Osteoblast (primary cell): ENCODE measurements around the gene TRIM40. TPM values are rescaled to one million over a fixed set of nuclear protein-coding genes. Genes with fewer than 3 reads are reported as not detected.

Source experiments
- DNase-seq: peaks from one replicate; pipeline ENCODE4 v3.0.0; 2011; ENCODE audit warnings: low spot score, mixed read lengths; ENCODE audit not compliant: insufficient read length; ENCODE audit errors: missing footprints
- H2AFZ ChIP-seq: 2 replicates; pipeline ENCODE4 v1.6.0; 2011; ENCODE audit warnings: mild to moderate bottlenecking, low read length
- H3K27ac ChIP-seq: 2 replicates; pipeline ENCODE4 v1.5.1; 2011; ENCODE audit warnings: mild to moderate bottlenecking, low read depth, low read length, moderate library complexity
- H3K27me3 ChIP-seq: 2 replicates; pipeline ENCODE4 v1.6.0; 2012; ENCODE audit warnings: mild to moderate bottlenecking, control low read depth, inconsistent platforms, low read length, moderate library complexity; ENCODE audit not compliant: insufficient read depth
- H3K36me3 ChIP-seq: 2 replicates; pipeline ENCODE4 v1.5.1; 2011; ENCODE audit warnings: mild to moderate bottlenecking, low read length, control low read depth, moderate library complexity; ENCODE audit not compliant: insufficient read depth
- H3K4me1 ChIP-seq: 2 replicates; pipeline ENCODE4 v1.5.1; 2011; ENCODE audit warnings: mild to moderate bottlenecking, low read length, control low read depth, moderate library complexity; ENCODE audit not compliant: insufficient read depth
- H3K4me2 ChIP-seq: 2 replicates; pipeline ENCODE4 v1.6.0; 2011; ENCODE audit warnings: mild to moderate bottlenecking, low read length; ENCODE audit not compliant: insufficient read depth
- H3K4me3 ChIP-seq: fragments of 200-600 bp; sonication (generic); 3 replicates; pipeline ENCODE4 v1.5.1; 2012; ENCODE audit warnings: mild to moderate bottlenecking, low read length, inconsistent platforms; ENCODE audit not compliant: insufficient read depth
- H3K79me2 ChIP-seq: 2 replicates; pipeline ENCODE4 v1.6.0; 2012; ENCODE audit warnings: mild to moderate bottlenecking, low read length, control low read depth, inconsistent platforms; ENCODE audit not compliant: insufficient read depth
- H3K9me3 ChIP-seq: 2 replicates; pipeline ENCODE4 v1.5.1; 2011; ENCODE audit warnings: low read depth, low read length, control low read depth
- H4K20me1 ChIP-seq: 2 replicates; pipeline ENCODE4 v1.6.0; 2012; ENCODE audit warnings: mild to moderate bottlenecking, low read length, control low read depth; ENCODE audit not compliant: insufficient read depth
- total RNA-seq: library from RNA; depleted of rRNA; stranded (reverse); fragments of >200 nt; gene quantifications from 2 replicates; pipeline ENCODE4 v1.2.3, GENCODE V29; 2012
- TF ChIP-seq, protein P1 (sequence below): IDR thresholded peaks from 2 replicates; pipeline ENCODE4 v1.5.1; 2011; ENCODE audit warnings: mild to moderate bottlenecking, low read depth, low read length, moderate library complexity; ENCODE audit errors: extremely low read depth

The TRIM40 gene
- total RNA-seq, 1 donor = not detected

DNA sequence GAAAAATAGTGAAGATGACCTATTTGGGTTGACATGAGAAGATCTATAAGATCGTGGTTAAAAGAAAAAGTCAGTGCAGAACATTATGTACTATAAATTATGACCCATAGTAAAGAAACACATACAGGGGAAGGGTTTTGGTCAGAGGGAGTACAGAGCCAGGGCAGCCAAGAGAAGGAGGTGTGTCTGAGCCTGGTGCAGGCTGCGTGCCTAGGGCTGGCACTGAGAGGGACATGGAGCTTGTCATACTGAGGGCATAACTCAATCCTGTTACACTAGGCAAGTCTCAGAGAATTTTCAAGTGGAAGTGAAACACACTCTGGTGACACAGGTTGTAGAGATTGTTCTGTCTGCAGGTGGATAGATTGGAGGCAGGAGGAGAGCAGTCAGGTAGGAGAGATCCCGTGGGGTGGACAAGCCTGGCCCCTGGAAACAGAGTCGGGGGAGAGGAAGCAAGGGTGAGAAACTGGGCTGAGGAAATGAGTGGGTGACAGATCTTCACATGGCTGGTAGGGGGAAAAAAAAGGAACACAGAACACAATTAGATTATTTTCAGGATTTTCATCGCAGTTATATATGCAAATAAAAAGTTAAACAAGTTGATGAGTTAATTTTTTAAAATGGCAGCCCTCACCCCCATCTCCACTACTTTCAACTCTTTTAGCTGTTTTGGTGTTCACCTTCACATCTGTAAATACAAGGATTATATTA, 41.8 kb upstream of the TRIM40 start:
- no peak overlapping the region for H3K4me2 ChIP-seq
- no peak overlapping the region for H3K27ac ChIP-seq
- no peaks in the 10 kb centered on the region for H4K20me1 ChIP-seq
- H3K36me3 ChIP-seq = no peaks in the 10 kb centered on the region
- H3K4me3 ChIP-seq = no peak overlapping the region
- peaks cover 21% of the 10 kb centered on the region for H3K4me1 ChIP-seq
- peaks cover 26% of the 10 kb centered on the region for H3K27me3 ChIP-seq
- no peaks in the 10 kb centered on the region for H3K79me2 ChIP-seq
- TF ChIP-seq, protein P1, sequence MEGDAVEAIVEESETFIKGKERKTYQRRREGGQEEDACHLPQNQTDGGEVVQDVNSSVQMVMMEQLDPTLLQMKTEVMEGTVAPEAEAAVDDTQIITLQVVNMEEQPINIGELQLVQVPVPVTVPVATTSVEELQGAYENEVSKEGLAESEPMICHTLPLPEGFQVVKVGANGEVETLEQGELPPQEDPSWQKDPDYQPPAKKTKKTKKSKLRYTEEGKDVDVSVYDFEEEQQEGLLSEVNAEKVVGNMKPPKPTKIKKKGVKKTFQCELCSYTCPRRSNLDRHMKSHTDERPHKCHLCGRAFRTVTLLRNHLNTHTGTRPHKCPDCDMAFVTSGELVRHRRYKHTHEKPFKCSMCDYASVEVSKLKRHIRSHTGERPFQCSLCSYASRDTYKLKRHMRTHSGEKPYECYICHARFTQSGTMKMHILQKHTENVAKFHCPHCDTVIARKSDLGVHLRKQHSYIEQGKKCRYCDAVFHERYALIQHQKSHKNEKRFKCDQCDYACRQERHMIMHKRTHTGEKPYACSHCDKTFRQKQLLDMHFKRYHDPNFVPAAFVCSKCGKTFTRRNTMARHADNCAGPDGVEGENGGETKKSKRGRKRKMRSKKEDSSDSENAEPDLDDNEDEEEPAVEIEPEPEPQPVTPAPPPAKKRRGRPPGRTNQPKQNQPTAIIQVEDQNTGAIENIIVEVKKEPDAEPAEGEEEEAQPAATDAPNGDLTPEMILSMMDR = no peak
- H2AFZ ChIP-seq = no peak overlapping the region
- no peaks in the 10 kb centered on the region for H3K9me3 ChIP-seq
- no peak for DNase-seq

DNA sequence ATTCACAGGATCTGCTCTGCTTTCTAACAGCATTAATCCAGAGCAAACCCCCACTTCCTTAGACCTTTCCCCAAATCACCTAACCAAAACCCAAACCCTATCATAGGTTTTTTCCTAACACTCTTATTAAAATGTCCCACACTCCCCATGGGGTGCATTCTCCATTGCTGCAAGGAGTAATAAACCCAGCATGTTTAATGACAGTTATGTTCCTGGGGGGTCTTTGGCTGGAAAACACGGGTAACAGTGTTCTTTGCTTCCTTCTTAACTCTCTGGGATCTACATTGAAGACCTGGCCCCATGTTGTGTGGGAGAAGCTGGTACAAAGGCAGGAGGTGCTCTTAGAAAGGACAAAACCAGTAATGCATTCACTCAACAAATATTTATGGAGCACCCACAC, 39.1 kb upstream of the TRIM40 start:
- Histone ChIP-seq H3K4me3 (no peak overlapping the region), H4K20me1 (no peaks in the 10 kb centered on the region), H3K36me3 (no peaks in the 10 kb centered on the region), H3K4me2 (no peak overlapping the region), H3K4me1 (peaks cover 25% of the 10 kb centered on the region), H3K27me3 (peaks cover 47% of the 10 kb centered on the region), H3K27ac (no peak overlapping the region), H3K9me3 (no peaks in the 10 kb centered on the region), H3K79me2 (no peaks in the 10 kb centered on the region), H2AFZ (no peak overlapping the region)
- TF ChIP-seq, protein P1 = no peak
- no peak for DNase-seq

DNA sequence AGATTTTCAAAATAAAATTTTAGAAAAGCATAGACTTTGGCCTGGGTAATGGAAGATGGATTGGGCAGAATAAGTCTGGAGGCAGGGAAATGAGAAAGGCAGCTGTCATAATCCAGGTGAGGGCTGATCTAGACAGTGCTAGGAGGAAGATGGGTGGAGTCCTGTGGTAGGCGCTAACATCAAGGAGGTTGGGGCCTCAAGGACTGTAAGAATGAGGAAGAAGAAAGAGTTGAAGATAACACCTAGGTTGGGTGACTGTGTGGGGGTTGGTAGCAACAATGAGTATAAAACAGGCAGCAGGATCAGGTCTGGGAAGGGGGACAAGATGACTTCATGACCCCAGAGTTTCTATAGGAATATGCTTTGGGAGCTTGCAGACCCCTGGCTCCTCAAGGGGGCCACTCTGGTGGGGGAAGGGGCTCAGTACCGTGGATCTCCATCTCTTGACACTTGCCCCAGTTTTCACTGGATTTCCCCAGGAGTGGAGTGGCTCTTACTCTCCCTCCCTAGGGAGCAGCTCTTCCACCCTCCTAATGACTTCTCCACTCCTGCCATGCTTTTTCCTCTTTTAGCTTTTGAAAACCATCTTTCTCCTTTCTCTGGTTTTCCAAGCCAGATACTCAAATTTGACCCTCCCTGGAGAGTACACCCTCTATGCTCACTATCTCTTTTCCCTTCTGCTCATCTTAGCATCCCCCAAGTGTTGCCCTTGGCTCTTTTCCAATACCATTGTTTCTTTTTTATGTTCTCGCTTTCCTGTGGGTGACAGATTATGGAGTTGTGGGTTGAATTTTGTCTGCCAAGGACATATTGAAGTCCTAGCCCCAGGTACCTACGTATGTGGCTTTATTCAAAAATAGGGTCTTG, 37.8 kb upstream of the TRIM40 start:
- Histone ChIP-seq H2AFZ (no peak overlapping the region), H3K4me1 (peaks cover 28% of the 10 kb centered on the region), H3K4me3 (no peak overlapping the region), H4K20me1 (no peaks in the 10 kb centered on the region), H3K27me3 (peaks cover 47% of the 10 kb centered on the region), H3K27ac (no peak overlapping the region), H3K4me2 (no peak overlapping the region), H3K79me2 (no peaks in the 10 kb centered on the region), H3K9me3 (no peaks in the 10 kb centered on the region), H3K36me3 (no peaks in the 10 kb centered on the region)
- TF ChIP-seq, protein P1 = no peak
- no peak for DNase-seq

DNA sequence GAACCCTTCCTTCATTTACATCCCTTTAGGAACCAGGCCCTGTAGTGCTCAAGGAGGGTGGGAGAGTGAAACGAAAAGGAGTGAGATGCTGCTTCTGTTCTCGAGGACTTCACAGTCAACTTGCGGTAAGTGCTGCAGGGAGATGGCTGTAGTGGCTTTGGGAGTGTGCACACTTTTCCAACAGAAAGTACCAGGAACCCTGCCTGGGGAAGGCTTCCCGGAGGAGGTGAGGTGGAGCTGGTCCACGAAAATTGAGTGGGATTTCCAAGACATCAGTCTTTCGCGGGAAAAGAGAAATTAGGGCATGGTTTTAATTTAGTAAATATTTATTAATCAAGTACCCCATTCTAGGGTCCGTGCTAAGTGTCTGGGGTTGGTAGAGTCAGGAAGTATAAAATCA, 35.8 kb upstream of the TRIM40 start:
- no peak for DNase-seq
- H3K4me3 ChIP-seq = no peak overlapping the region
- TF ChIP-seq, protein P1 = no peak
- H3K27ac ChIP-seq = no peak overlapping the region
- no peak overlapping the region for H2AFZ ChIP-seq
- no peaks in the 10 kb centered on the region for H3K9me3 ChIP-seq
- H3K27me3 ChIP-seq = peaks cover 43% of the 10 kb centered on the region
- H3K4me1 ChIP-seq = peaks cover 32% of the 10 kb centered on the region
- no peaks in the 10 kb centered on the region for H4K20me1 ChIP-seq
- no peak overlapping the region for H3K4me2 ChIP-seq
- H3K36me3 ChIP-seq = no peaks in the 10 kb centered on the region
- no peaks in the 10 kb centered on the region for H3K79me2 ChIP-seq
